ENCODE measurements around the gene SHROOM2. TPM values are rescaled to one million over a fixed set of nuclear protein-coding genes. Genes with fewer than 3 reads are reported as not detected.

SHROOM2 gene
- total and polyA plus RNA-seq, 7 donors: 0.05 to 0.47 (median 0.12) TPM

DNA sequence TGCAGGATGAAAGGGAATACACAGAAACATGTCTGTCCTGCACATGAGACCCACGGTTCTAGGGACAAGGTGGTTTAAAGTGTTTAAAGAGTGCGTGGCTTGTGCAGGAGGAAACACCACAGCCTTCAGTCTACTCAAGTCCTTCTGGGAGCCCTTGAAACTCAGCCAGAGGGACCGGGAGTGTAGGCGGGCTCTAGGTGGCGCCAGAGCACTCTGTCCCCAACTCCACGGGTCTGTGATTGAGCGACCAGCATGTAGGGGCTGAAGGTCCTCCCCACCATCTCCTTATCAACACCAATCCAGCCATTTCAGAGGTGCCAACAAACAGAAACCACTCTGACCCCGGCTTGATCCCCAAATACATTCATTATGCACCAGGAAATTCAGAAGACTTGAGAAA is 98.9 kb downstream of the SHROOM2 start:
- Histone ChIP-seq H3K4me1 (no peaks in the 10 kb centered on the region), H3K36me3 (ENCODE audit: insufficient read depth in 1 of 2, low read depth in 1 of 2) (no peaks in the 10 kb centered on the region), H3K27me3 (ENCODE audit: insufficient read depth in 3 of 3, low read length in 2 of 3) (peaks cover 0 to 14% (median 0%) of the 10 kb centered on the region in 3 donors), H3K4me3 (no peak overlapping the region), H3K27ac (no peak overlapping the region), H3K9me3 (no peaks in the 10 kb centered on the region)
- intact Hi-C loops (cut with DNase I): loop anchor here in 1 of 2 donors (5.0 kb wide), 1 partner anchor 112 kb away; no protein-coding TSS in a partner anchor
- ATAC-seq (peak in 3 of 4 donors; percentile 54 to 72 (median 55)), DNase-seq (peak; percentile 34 to 64)
- WGBS, 3 donors: 13 to 25% (median 14%) methylated on average over 7 to 8 of the region's 8 CpGs
- TF ChIP-seq, protein P1, sequence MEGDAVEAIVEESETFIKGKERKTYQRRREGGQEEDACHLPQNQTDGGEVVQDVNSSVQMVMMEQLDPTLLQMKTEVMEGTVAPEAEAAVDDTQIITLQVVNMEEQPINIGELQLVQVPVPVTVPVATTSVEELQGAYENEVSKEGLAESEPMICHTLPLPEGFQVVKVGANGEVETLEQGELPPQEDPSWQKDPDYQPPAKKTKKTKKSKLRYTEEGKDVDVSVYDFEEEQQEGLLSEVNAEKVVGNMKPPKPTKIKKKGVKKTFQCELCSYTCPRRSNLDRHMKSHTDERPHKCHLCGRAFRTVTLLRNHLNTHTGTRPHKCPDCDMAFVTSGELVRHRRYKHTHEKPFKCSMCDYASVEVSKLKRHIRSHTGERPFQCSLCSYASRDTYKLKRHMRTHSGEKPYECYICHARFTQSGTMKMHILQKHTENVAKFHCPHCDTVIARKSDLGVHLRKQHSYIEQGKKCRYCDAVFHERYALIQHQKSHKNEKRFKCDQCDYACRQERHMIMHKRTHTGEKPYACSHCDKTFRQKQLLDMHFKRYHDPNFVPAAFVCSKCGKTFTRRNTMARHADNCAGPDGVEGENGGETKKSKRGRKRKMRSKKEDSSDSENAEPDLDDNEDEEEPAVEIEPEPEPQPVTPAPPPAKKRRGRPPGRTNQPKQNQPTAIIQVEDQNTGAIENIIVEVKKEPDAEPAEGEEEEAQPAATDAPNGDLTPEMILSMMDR (IDR thresholded peaks at IDR 0.05): peak; percentile 43

DNA sequence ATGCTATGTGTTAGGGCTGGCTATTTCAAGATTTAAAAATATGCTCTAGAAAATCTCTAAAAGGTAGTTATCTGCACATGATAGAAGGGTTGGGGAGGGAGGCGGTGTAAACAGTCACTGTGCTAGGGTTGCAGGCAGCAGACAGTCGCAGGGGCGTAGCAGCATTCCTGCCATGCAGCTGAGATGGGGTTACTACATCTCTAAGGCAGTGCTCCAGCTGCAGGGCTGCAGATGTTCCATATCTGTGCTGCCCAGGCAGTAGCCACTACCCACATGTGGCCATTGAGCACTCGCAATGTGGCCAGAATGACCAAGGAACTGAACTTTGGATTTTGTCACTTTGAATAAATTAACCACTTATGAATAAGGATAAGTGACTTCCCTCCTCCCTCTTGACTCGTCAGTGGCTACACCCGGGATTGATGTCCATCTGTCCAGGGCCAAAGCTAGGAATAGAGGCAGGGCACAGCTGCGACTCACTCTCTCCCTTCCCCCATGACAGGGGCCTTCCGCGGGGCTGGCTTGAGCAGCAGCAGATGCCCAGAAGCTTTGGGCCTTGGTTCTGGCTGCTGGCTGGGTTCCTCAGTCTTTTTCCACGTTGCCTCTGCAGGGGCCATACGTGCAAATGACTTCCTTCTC is 101.5 kb downstream of the SHROOM2 start:
- intact Hi-C loops (cut with DNase I): loop anchor here in 1 of 2 donors (5.0 kb wide), 1 partner anchor 110 kb away; no protein-coding TSS in a partner anchor
- DNase-seq (no peak), ATAC-seq (no peak)
- Histone ChIP-seq H3K9me3 (no peaks in the 10 kb centered on the region), H3K4me3 (no peak overlapping the region), H3K27me3 (ENCODE audit: insufficient read depth in 3 of 3, low read length in 2 of 3) (peaks cover 0 to 8% (median 0%) of the 10 kb centered on the region in 3 donors), H3K36me3 (ENCODE audit: insufficient read depth in 1 of 2, low read depth in 1 of 2) (no peaks in the 10 kb centered on the region), H3K4me1 (no peaks in the 10 kb centered on the region), H3K27ac (no peak overlapping the region)
- TF ChIP-seq, protein P1 (IDR thresholded peaks at IDR 0.05): no peak
- 43 to 60% (median 54%) methylated on average over 10 to 11 of the region's 11 CpGs for WGBS, 3 donors

DNA sequence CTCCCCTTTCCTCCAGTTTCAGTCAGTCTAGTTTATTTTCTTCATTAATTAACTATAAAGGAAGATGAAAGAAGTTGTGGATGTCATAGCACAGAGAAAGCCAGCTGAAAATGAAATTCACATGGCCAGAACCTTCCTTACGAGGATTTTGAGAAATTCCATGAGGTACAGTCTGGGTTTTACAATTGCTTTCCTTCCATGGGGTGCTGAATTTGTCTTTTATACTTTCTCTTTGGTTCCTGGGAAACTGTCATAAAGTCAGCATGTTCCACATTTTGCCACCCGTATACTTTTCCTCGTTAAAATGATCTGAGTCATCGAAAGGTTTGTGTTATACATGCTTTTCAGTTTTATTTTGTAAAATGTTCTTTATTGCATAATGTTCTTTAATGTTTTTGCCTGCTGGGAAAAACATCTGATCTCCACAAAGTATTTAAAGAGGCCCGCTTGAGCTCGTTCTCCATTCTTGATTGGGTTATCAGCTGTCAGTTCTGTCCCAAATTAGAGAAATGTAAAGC is 102.8 kb downstream of the SHROOM2 start:
- H3K4me1 ChIP-seq: no peaks in the 10 kb centered on the region
- WGBS, 3 donors: 89 to 94% (median 89%) methylated on average over 6 of the region's 6 CpGs
- no peaks in the 10 kb centered on the region for H3K36me3 ChIP-seq (ENCODE audit: insufficient read depth in 1 of 2, low read depth in 1 of 2)
- no peaks in the 10 kb centered on the region for H3K9me3 ChIP-seq
- TF ChIP-seq, protein P1 (IDR thresholded peaks at IDR 0.05): no peak
- H3K4me3 ChIP-seq: no peak overlapping the region
- no peak overlapping the region for H3K27ac ChIP-seq
- H3K27me3 ChIP-seq (ENCODE audit: insufficient read depth in 3 of 3, low read length in 2 of 3): peaks cover 0 to 3% (median 0%) of the 10 kb centered on the region in 3 donors
- DNase-seq: no peak
- no peak for ATAC-seq
- intact Hi-C loops (cut with DNase I): loop anchor here in 1 of 2 donors (5.0 kb wide), 1 partner anchor 108 kb away; no protein-coding TSS in a partner anchor

DNA sequence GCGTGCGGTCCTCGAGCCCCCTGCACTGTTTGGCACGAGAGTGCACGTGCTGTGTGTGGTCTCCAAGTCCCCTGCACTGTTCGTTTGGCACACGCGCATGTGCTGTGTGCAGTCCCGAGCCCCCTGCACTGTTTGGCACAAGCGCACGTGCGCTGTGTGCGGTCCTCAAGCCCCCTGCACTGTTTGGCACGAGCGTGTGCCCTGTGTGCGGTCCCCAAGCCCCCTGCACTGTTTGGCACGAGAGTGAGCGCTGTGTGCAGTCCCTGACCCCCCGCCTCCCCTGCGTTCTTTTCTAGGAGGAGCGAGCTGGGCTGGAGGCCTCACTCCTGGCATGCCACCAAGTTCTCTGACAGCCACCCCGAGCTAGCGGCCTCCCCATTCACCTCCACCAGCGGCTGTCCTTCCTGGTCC is 104.5 kb downstream of the SHROOM2 start:
- TF ChIP-seq, protein P1 (IDR thresholded peaks at IDR 0.05): no peak
- ATAC-seq (no peak), DNase-seq (no peak)
- no peaks in the 10 kb centered on the region for H3K9me3 ChIP-seq
- H3K4me1 ChIP-seq: no peaks in the 10 kb centered on the region
- no peaks in the 10 kb centered on the region for H3K36me3 ChIP-seq (ENCODE audit: insufficient read depth in 1 of 2, low read depth in 1 of 2)
- intact Hi-C loops (cut with DNase I): no loop called here
- 81 to 84% (median 83%) methylated on average over 23 to 24 of the region's 24 CpGs for WGBS, 3 donors
- no peak overlapping the region for H3K4me3 ChIP-seq
- H3K27ac ChIP-seq: no peak overlapping the region
- H3K27me3 ChIP-seq (ENCODE audit: insufficient read depth in 3 of 3, low read length in 2 of 3): peaks cover 0 to 3% (median 0%) of the 10 kb centered on the region in 3 donors

All from psoas muscle (tissue), 8 donors.